Fibroblast of skin of left biceps (primary cell): ENCODE data around the gene ZNF667.

Experiments
- DNase-seq, 2 experiments: peaks; one replicate each; pipeline ENCODE4 v3.0.0-alpha.2; 2013; ENCODE audit warnings: low read depth in 2 of 2

ZNF667 gene

DNA sequence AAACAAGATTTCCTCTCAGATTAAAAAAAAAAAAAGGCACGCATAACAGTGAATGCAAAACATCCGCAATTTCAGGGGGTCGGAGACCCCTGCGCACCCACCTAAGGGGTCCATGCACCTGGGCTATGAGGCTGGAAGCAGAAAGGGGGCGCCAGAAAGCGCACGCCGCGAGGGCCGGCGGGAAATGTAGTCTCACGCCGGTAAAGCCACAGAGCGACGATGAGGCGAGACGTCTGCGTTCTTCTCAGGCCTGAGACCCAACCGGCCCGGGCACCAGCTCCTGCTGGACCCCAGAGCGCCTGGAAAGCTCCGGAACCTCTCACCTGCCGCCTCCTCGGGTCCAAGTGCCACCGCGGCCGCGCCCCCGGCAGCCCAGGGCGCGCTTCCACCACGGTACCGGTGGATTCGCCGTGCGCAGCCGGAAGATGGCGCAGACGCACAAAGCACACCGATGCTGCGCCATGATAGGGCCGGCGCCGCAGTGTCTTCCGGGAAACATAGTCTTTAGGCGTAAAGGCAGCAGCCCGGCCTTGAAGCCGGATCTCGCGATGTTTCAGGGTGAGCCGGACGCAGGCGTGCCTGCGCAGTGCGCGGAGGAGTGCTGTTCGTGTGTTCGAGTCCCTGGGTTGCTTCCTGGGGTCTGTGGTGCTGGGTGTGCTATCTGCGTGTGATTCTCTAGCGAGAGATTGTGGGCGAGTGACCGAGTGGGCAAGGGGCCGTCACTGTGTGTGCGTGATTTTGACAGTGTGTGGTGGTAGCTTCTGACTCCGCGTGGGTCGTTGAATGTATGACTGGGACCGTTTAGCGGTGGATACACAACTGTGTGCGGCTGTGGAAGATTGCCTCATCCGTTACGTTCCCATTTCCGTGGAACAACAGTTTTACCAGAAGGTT is 83.8 kb downstream of the ZNF667 start, which contains the start of gene ZNF582:
TSS of gene ZNF582 (minus strand) at position 416 of the 894 bp plus-strand sequence. CDS start 1,782 bp downstream, outside the sequence.
- peak; percentile 92 for DNase-seq
